ENCODE results near the gene GPR142.

GRCh38 chr17:74417178-74418045, 50.1 kb downstream of the GPR142 start:
- TF ChIP-seq CTCF (optimal IDR thresholded peaks at IDR 0.05 in 1 of 3, IDR thresholded peaks at IDR 0.05 in 1 of 3, conservative IDR thresholded peaks at IDR 0.05 in 1 of 3; ENCODE audit: extremely low read depth in 1 of 3, insufficient read depth in 2 of 3, low read length in 3 of 3) = no peak
- TF ChIP-seq EZH2 (IDR thresholded peaks at IDR 0.05; ENCODE audit: low read length) = no peak

Measured in keratinocyte (primary cell).